Astrocyte (in vitro differentiated cells and primary cell): Measurements from ENCODE around the gene SLC38A8. TPM values are rescaled to one million over a fixed set of nuclear protein-coding genes. Genes with fewer than 3 reads are reported as not detected.
A peak's percentile ranks its signal among the peaks of the same experiment; 100 is the strongest.

Experiments used
- DNase-seq: peaks from one replicate; pipeline ENCODE4 v3.0.0-alpha.2; 2010; ENCODE audit warnings: low read depth
- FAIRE-seq: peaks from 2 replicates; lab custom pipeline; 2011; peaks lifted over from hg19 to GRCh38; lab: Jason Lieb, UNC
- H2AFZ ChIP-seq: 2 replicates; pipeline ENCODE4 v1.6.0; 2012; ENCODE audit warnings: low read depth, low read length, inconsistent platforms
- H3K27ac ChIP-seq: 2 replicates; pipeline ENCODE4 v1.5.1; 2011; ENCODE audit warnings: low read depth, low read length, inconsistent platforms
- H3K27me3 ChIP-seq: 2 replicates; pipeline ENCODE4 v1.6.0; 2011; ENCODE audit warnings: low read length, inconsistent platforms; ENCODE audit not compliant: insufficient read depth
- H3K36me3 ChIP-seq: 2 replicates; pipeline ENCODE4 v1.5.1; 2011; ENCODE audit warnings: low read length, inconsistent platforms; ENCODE audit not compliant: insufficient read depth
- H3K4me1 ChIP-seq: 2 replicates; pipeline ENCODE4 v1.5.1; 2011; ENCODE audit warnings: low read length, inconsistent platforms; ENCODE audit not compliant: insufficient read depth
- H3K4me2 ChIP-seq: 2 replicates; pipeline ENCODE4 v1.6.0; 2012; ENCODE audit warnings: low read length, inconsistent platforms
- H3K4me3 ChIP-seq: 2 replicates; pipeline ENCODE4 v1.5.1; 2011; ENCODE audit warnings: low read depth, mild to moderate bottlenecking, low read length, inconsistent platforms; ENCODE audit not compliant: insufficient read depth
- H3K79me2 ChIP-seq: 2 replicates; pipeline ENCODE4 v1.6.0; 2012; ENCODE audit warnings: mild to moderate bottlenecking, low read length, inconsistent platforms; ENCODE audit not compliant: insufficient read depth
- H3K9ac ChIP-seq: 2 replicates; pipeline ENCODE4 v1.6.0; 2012; ENCODE audit warnings: mild to moderate bottlenecking, low read length, inconsistent platforms
- H3K9me3 ChIP-seq: 2 replicates; pipeline ENCODE4 v1.5.1; 2012; ENCODE audit warnings: low read depth, mild to moderate bottlenecking, low read length, inconsistent platforms; ENCODE audit not compliant: insufficient read depth
- H4K20me1 ChIP-seq: 2 replicates; pipeline ENCODE4 v1.6.0; 2012; ENCODE audit warnings: low read length, inconsistent platforms; ENCODE audit not compliant: insufficient read depth
- H3K27ac Mint-ChIP-seq: one replicate; pipeline ENCODE4 v1.8.0; 2021; ENCODE audit warnings: mild to moderate bottlenecking, mixed read lengths; ENCODE audit not compliant: unreplicated experiment
- H3K27me3 Mint-ChIP-seq: one replicate; pipeline ENCODE4 v1.8.0; 2021; ENCODE audit warnings: low read depth, mixed read lengths; ENCODE audit not compliant: unreplicated experiment
- H3K36me3 Mint-ChIP-seq: one replicate; pipeline ENCODE4 v1.8.0; 2021; ENCODE audit warnings: low read depth, mixed read lengths; ENCODE audit not compliant: unreplicated experiment
- H3K4me1 Mint-ChIP-seq: one replicate; pipeline ENCODE4 v1.8.0; 2021; ENCODE audit warnings: low read depth, mixed read lengths; ENCODE audit not compliant: unreplicated experiment
- H3K4me3 Mint-ChIP-seq: one replicate; pipeline ENCODE4 v1.8.0; 2021; ENCODE audit warnings: mild to moderate bottlenecking, moderate library complexity, mixed read lengths; ENCODE audit not compliant: unreplicated experiment
- H3K9me3 Mint-ChIP-seq: one replicate; pipeline ENCODE4 v1.8.0; 2021; ENCODE audit warnings: mild to moderate bottlenecking, mixed read lengths; ENCODE audit not compliant: unreplicated experiment
- CTCF ChIP-seq: IDR thresholded peaks from 2 replicates; pipeline ENCODE4 v1.5.1; 2011; ENCODE audit warnings: low read depth, mild to moderate bottlenecking, inconsistent platforms, low read length, moderate library complexity; ENCODE audit not compliant: insufficient read depth
- EZH2 ChIP-seq: IDR thresholded peaks from 2 replicates; pipeline ENCODE4 v1.6.1; 2012; ENCODE audit warnings: mild to moderate bottlenecking, low read length, inconsistent platforms; ENCODE audit not compliant: insufficient read depth
- total RNA-seq: library from RNA; stranded (reverse); gene quantifications from 2 replicates; pipeline ENCODE4 v1.2.1, GENCODE V29; 2021

The SLC38A8 gene
- total RNA-seq, 1 donor from 2014 or later: not detected

- Histone ChIP-seq H3K4me3 (no peak overlapping the region), H2AFZ (no peak overlapping the region), H3K9me3 (peaks cover 7% of the 10 kb centered on the region), H3K36me3 (no peaks in the 10 kb centered on the region), H3K4me2 (no peak overlapping the region), H3K4me1 (peaks cover 8% of the 10 kb centered on the region), H3K27ac (no peak overlapping the region), H3K79me2 (no peaks in the 10 kb centered on the region), H4K20me1 (no peaks in the 10 kb centered on the region), H3K27me3 (peaks cover 2% of the 10 kb centered on the region), H3K9ac (no peak overlapping the region)
- FAIRE-seq: no peak
- Mint-ChIP-seq H3K27me3 (peaks cover 33% of the 10 kb centered on the region), H3K36me3 (peaks cover 10% of the 10 kb centered on the region), H3K27ac (no peak overlapping the region), H3K4me1 (peaks cover 2% of the 10 kb centered on the region), H3K9me3 (peaks cover 15% of the 10 kb centered on the region), H3K4me3 (no peak overlapping the region)
- DNase-seq: no peak
- TF ChIP-seq EZH2 (no peak), CTCF (no peak)
Measured at GRCh38 chr16:84026606-84027005, 16.0 kb downstream of the SLC38A8 start.

DNA sequence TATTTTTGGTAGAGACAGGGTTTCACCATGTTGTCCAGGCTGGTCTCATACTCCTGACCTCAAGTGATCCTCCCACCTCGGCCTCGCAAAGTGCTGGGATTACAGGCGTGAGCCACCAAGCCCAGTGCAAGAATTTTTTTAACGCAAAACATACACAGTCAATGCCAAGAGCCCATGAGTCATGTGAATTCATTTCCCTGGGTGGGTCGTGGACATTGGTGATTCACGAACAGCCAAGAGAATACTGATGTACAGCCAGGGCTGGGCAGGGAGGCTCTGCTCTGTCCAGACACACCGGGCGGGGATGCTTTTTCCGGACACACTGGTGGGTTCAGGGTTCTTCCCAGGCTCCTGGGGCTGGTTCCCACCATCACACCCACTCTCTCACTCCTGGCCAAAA, 17.7 kb downstream of the SLC38A8 start:
- no peaks in the 10 kb centered on the region for H3K79me2 ChIP-seq
- DNase-seq: peak; percentile 78
- H3K4me2 ChIP-seq: peak overlapping the region; percentile 3
- no peak overlapping the region for H3K9ac ChIP-seq
- peaks cover 21% of the 10 kb centered on the region for H3K9me3 Mint-ChIP-seq
- no peak overlapping the region for H2AFZ ChIP-seq
- H3K9me3 ChIP-seq: peaks cover 11% of the 10 kb centered on the region
- H4K20me1 ChIP-seq: no peaks in the 10 kb centered on the region
- peaks cover 8% of the 10 kb centered on the region for H3K36me3 Mint-ChIP-seq
- peaks cover 21% of the 10 kb centered on the region for H3K27me3 Mint-ChIP-seq
- H3K27ac ChIP-seq: no peak overlapping the region
- H3K36me3 ChIP-seq: no peaks in the 10 kb centered on the region
- peaks cover 2% of the 10 kb centered on the region for H3K4me1 Mint-ChIP-seq
- H3K4me3 ChIP-seq: no peak overlapping the region
- no peak overlapping the region for H3K27ac Mint-ChIP-seq
- H3K27me3 ChIP-seq: no peaks in the 10 kb centered on the region
- peaks cover 8% of the 10 kb centered on the region for H3K4me1 ChIP-seq
- FAIRE-seq: no peak
- H3K4me3 Mint-ChIP-seq: no peak overlapping the region
- TF ChIP-seq EZH2 (no peak), CTCF (no peak)

GRCh38 chr16:84022644-84023043, 20.0 kb downstream of the SLC38A8 start:
- peaks cover 8% of the 10 kb centered on the region for H3K4me1 ChIP-seq
- no peaks in the 10 kb centered on the region for H4K20me1 ChIP-seq
- no peaks in the 10 kb centered on the region for H3K36me3 ChIP-seq
- Mint-ChIP-seq H3K27ac (no peak overlapping the region), H3K36me3 (peaks cover 4% of the 10 kb centered on the region), H3K4me3 (no peak overlapping the region), H3K4me1 (peaks cover 2% of the 10 kb centered on the region), H3K9me3 (peaks cover 26% of the 10 kb centered on the region), H3K27me3 (peaks cover 20% of the 10 kb centered on the region)
- no peak overlapping the region for H3K4me2 ChIP-seq
- no peak overlapping the region for H3K4me3 ChIP-seq
- peaks cover 12% of the 10 kb centered on the region for H3K9me3 ChIP-seq
- no peaks in the 10 kb centered on the region for H3K27me3 ChIP-seq
- DNase-seq (no peak), FAIRE-seq (no peak)
- H3K27ac ChIP-seq: no peak overlapping the region
- H3K79me2 ChIP-seq: no peaks in the 10 kb centered on the region
- H3K9ac ChIP-seq: no peak overlapping the region
- TF ChIP-seq EZH2: no peak
- no peak for TF ChIP-seq CTCF
- H2AFZ ChIP-seq: no peak overlapping the region
